GM21576 (cell line): ENCODE data around the gene SLC22A12.

ENCODE experiments used
- ATAC-seq: cut with Tn5 transposase; IDR thresholded peaks from one replicate; pipeline ENCODE4 v1.9.1; 2021; ENCODE audit warnings: mild to moderate bottlenecking, moderate library complexity; ENCODE audit not compliant: unreplicated experiment

The SLC22A12 gene

DNA sequence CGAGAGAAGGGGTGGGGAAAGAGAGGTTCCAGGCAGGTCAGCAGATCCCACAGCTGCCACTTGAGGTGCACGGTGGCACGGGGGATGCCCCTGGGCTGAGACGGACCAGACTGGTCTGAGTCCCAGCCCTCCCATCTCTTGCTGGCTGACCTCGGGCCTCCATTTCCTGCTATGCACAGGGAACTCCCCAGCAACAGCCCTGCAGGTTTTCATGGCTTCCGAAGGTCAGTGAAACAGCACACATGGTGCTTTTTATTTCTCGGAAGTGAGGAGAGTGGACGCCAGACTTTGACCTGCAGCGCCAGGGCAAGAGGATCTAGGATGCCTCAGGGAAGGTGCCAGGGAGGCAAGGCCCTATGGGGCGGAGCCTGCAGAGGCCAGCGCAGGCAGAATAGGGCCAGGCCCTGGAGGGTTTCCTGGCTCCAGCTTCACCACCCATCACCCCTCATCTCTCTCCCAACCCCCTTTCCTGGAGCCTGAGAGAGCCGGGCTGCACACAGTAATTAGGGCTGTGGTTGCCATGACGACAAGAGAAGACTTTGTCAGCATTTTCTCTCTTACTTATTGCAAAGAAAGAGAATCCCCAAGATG lies 29.5 kb downstream of the SLC22A12 start:
- ATAC-seq, result no peak

DNA sequence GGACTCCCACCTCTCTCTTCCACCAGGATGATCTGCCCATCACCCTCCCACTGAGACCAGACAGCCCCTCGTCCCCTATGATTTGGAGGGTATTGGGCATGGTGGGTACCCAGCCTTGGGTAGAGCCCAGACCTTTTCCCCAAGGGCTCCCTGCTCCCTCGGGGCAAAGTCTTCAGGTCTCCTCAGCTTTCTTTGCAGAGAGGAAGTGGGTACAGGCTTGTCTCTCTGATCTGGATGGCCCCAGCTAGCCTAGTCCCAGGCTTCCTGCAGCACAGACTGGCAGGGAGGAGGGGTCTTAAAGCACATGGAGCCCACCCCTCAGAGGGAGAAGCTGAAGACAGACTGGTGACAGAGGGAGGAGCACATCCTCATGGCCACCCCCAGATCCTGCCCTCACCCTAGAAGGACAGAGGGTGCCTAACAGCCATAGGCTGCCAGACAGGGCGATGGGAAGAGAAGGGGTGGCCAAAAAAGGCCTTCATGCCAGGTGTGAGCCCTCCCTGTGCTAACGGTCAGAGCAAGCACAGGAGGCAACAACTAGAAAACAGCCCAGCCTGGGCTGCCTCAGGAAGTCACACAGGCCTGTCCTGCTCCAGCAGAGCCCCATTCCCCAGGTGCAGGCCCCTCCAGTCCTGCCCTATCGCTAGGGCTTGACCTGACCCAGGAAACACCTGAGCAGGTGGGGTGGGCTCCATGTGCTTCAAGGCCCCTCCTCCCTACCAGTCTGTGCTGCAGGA lies 30.4 kb downstream of the SLC22A12 start:
- no peak for ATAC-seq

DNA sequence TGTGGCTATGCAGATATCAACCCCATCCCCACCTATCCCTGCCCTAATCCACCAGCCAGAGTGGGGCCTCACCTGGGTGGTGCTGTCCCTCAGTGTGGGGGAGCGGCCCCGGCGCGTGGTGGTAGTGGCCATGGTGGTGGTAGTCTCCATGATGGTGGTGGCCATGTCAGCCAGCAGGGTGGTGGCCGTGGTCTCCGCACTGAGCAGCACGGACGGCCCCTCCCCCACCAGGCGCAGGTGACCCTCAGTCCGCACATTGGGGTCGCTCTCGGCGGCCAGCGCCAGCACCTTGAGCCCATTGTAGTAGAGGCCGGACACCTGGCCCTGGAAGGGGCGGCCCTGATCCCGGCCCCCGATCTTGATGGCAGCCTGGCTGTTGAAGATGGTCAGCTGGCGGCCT lies 31.7 kb downstream of the SLC22A12 start:
- no peak for ATAC-seq

DNA sequence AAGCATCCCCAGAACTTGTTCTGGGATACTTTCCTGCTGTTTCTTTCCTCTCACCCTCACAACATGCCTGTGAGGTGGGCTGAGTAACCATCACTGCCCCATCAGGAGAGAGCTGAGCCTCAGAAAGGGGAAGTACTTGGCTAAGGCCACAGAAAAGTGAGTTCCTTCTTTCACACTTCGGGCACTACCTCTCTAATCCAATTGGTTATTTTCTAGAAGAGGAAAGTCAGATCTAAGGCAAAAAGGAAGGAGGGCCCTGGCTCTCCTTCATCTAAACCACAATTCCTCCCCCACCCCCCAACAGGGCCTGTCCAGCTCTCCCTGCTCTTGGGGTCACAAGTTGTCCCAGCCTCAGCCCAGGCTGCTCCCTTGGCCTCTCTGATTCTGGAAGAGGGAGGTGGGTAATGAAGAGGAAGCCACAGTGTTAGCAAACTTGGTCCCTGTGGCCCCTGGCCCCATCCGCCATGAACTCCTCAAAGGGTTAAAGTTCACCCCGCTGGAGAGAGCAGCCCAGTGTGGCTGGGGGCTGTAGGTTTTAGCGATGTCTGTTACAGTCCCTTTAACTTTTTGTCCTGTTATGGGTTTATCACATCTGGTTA lies 34.0 kb downstream of the SLC22A12 start:
- no peak for ATAC-seq

DNA sequence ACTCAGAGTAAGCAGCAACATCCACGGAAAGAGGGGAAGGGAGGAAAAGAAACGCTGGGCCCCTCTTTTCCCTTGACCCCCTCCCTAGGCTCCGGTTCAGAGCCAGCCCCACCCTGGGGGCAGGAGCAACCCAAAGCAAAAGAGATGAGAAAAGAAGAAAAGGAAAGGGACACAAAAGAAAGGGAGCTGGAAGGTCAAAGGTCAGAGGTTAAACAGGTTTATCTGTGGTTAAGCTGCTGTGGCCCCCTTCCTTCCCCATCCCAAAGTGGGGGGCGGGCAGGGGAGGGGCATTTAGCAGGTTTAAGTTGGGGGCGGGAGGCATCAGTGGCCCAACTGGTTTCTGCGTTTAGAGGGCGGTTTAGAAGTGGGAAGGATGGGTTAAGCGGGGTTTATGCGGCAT lies 35.6 kb downstream of the SLC22A12 start:
- ATAC-seq, result no peak

DNA sequence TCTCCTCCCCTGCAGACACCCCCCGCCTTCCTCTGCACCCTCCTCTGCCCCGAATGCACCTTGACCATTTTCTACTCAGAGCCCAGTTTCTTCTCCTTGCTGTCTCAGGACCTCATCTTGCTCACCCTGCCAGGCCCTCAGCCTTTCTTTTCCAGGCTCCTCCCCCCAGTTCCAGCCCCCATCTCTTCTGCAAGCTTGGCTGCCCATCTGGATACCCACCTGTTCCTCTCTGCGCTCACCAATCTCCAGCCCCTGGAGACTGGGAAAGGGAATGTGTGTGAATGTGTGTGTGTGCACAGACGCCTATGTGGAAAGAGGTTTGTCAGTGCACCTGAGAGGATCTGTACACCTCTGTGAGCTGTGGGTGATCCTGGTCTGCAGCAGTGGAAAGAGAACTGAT lies 36.4 kb downstream of the SLC22A12 start:
- ATAC-seq, result no peak

DNA sequence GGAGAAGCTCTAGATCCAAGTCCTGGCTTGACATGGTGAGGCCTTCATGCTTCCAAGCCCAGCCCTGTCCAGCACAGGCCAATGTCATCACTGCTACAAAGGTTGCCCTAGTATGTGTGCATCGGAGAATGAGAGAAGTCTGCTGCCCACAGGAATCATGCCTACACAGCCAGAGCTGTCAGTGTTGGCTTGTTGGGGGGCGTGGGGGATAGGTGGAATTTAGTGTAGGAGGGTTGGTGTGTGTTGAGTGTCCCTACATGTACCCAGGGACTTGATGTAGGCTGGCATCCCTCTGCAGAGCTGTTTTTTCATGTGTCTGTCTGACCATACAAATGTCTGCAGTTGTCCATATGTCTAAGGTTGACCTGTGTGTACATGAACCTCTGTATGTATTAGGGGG lies 37.6 kb downstream of the SLC22A12 start:
- ATAC-seq, result no peak

DNA sequence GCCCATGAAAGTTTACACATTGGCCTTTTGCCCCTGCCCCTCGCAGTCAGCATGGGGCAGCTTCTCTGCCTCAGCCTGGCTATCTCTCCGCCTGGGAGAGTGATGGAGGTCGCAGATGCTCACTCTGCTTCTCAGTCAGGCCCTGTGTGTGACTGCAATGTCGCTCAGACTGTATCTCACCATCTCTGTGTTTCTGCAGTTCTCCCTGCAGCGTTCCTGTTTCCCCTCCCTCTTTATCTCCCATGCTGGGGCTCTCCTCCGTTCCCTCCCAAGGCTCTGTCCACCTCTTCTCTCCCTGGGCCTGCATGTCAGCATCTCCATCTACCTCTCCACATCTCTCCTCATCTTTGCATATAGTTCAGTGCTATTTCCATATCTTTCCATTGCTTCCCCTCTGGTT lies 38.1 kb downstream of the SLC22A12 start:
- ATAC-seq, result no peak

DNA sequence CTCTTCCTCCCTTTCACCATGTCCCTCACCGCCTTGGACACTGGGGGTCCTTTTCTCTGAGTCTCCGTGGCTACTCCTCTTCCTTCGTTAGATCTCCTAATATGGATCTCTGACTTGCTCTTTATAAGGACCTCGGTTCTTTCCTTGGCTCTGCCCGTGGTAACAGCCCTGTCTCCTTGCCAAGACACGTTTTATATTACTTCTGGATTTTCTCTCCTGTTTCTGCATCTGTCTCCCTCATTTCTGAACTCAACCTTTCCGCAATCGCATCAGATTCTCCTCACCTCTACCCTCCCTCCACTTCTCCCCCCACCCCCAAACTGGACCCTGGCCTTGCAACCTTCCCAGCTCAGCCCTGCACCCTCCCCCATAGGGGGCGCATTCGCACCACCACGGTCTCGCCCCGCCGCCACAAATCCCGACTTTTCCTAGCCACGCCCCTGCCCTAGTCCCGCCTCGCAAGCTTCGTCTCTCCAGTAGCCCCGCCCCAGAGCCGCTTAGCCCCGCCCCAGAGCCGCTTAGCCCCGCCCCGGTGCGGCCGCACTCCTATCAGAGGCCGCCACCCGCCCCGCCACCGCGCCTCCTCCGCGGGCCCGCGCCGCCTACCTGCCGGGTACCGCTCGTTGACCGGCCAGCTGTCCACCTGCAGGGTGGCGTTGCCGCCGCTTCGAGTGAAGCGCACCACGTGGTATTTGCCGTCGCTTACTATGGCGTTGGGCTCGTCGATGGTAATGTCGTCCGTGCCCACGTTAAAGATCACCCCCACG lies 39.0 kb downstream of the SLC22A12 start:
- no peak for ATAC-seq

DNA sequence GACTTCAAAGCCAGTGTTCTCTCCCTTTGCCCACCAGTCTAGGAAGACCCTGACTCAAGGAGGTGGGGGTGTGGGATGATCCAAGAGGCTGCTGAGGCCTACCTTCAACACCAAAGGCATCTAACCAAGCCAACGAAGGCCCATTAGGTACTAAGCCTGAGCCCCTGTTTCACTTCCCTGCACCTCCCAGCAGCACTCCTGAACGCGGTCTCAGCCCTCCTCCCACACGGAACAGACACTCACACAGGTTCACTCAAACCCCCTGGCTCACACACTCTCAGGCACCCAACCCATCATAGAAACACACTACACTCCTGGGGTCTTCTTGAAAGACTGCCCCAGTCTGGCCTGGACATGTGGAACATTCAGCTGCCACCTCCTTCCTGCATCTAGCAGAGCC lies 40.7 kb downstream of the SLC22A12 start:
- no peak for ATAC-seq

DNA sequence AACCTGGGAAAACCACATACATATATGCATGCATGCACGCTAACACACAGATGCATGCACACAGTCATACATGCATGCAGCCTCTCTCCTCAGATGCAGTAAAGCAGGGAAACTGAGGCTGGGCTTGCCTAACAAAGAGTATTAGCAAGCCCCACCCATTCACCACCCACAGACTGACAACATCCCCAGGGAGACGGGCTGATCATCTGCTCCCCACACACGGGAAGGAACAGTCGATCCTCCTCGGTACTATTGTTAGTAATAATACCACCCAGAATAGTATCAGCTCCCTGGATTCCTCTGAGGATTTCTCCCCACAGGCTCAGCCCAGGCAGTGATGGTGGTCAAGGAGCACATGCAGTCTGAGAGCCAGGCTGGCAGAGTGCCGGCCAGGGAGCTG lies 41.2 kb downstream of the SLC22A12 start:
- no peak for ATAC-seq

DNA sequence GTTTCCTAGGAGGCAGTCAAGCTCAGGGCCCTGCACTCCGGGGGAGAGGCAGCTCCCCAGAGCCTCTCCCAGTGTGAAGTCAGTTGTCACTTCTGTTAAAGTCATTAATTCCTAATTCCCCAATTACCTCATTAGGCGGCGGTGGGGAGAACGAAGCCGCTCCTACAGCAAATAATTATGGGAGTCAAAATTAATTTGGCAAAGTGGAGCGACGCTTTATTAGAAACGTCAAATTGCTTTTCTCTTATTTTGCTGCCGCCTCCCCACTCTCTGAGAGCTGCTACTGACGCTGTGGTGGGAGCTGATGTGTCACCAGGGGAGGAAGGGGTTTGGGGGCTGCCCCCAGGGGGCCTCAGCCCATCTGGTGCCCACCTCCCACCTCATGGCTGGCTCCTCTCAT lies 41.6 kb downstream of the SLC22A12 start:
- ATAC-seq, result no peak

DNA sequence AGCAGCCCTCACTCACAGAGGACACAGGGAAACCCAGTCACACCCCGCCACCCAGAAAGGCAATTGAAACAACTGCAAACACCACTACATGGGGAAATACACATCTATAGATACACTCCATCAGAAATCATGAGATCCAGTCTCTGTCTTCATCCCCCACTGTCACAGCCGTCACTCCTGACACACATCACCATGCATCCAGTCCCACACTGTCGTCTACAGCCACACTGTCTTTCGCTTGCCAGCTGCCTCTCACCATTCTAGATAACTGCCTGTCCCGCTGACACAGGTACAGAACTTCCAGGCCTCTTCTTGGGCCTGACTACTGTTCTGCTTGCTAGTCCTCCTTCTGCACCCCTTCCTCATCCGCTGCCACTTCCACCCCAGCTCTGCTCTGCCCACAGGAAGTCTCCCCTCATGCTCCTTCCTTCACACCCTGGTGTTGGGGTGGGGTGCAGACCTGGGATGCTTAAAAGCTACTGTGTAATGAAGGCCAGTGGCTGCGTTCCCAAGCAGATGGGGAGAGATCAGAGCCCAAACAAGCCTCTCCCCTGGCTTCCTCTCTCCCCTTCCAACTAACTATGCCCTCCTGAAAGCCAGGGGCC lies 42.6 kb downstream of the SLC22A12 start:
- ATAC-seq, result no peak

DNA sequence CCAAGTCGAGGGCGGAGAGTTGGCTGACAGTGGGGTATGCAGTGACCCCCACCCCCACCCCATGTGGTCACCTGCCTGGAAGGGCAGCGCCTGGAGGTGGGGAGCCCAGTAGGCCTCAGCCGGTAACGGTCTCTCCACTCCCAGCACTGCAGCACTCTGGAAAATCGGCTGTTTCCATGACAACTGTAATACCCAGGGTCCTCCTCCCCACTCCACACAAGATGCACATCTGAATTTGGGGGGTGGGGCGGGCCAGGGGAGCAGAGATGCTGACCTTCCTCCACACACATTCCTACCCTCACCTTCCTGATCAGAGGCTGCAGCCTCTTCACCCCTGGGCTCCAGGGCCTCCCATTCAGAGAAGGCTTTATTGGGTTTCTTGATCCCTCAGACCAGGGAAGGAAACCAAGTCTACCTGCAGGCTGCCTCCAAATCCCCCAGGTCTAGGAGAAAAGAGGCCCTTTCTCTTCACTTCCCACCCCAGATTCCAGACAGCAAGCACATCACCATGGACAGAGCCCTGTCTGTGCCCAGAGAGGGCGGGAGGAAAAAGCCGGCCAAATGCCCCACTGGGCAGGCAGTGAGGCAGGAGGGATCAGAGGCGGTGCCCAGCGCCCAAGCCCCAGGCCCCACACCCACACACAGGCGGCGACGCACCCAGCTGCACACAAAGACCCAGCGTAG lies 46.5 kb downstream of the SLC22A12 start:
- ATAC-seq, result no peak

DNA sequence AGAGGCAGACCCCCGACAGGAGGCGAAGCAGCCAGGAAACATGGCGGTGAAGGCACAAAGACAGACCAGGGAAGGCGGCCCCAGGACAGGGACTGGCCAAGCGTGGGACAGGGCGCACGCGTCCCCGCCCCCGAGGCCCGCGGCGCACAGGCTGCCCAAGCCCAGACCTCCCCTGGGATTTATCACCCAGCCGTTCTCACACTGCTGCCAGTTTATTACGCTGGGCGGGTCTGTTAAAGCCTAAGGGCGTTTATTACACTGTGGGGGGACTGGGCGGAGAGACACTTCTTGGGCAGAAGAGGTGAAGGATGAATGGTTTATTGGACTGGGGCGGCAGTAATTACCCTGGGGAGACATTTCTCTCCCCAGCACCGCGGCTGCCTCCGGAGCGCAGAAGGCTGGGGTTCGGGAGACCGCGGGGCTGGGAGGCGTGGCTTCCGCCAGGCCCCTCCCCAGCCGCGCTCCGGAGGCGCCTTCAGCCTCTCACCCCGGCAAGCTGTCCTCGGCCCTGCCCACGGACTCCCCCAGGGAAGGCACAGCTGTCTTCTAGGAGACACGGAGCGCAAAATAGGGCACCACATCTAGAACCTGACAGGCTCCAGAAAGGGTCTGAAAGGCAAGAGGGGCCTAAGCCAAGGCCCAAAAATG lies 47.1 kb downstream of the SLC22A12 start:
- no peak for ATAC-seq

DNA sequence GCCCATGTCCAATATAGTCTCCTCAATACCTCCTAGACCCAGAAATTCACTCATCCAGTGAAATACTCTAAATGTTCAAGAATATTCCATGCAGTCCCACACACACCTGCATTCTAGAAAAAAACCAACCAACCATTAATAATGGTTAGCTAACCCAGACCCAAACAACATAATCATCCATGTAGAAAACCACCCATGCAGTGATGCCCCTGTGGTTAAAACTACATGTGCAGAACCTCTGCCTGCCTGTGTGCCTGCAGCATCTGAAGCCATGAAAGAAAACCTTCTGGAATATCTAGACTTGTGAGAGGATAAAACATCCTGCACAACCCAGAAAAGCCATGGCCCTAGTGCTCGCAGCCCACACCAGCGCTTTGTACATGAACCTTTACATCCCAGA lies 47.8 kb downstream of the SLC22A12 start:
- no peak for ATAC-seq

DNA sequence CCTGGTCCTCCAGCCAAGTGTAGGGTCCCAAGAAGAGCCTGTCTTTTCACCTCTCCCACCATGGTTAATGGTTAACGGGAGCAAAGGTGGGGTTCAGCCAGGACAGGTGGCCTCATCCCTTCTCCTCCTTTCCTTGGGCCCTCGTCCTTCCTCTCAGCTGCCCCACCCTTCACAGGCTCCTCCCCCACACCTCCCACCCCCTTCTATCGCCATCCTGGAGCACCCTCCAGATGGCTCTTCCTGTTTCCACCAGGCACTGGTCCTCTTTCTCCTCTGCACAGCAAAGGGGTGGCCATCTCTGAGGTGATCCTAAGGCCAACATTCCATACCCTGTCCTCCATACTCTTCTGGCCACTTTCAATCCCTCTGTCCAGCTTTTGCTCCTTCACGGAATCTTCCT lies 48.9 kb downstream of the SLC22A12 start:
- no peak for ATAC-seq

DNA sequence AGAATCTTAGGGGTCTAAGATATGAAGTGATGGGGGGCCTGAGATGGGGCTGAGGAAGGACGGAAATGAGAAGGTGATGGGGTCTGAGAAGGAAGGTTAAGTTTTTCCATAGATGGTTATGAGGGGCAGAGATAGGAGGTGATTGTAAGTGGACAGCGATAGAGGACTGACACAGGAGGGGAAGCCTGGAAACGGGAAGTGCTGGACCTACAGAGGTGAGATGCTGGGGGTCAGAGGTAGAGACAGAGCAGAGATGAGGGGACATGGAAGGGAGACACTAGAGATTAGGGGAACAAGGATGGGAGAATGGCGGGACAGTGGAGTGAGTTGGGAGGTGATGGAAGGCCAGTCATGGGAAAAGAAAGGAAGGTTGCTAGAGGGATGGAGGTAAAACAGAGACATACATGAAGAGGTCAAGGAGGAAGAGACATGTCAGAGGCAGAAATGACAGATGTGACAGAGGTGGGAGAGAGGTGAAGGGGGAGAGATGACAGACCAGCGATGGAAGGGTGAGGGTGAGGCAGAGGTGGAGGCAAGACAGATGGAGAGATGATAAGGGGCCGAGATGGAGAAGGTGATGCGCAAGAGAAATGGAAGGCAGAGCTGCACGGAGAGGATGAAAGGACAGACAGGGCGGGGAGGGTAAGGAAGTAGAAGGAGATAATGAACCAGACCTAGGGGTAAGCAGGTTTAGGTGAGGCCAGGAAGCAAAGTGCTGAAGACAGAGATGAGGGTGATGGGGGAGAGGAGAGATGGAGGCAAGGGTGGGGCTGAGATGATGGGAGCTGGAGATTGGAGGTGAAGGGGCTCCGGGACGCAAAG lies 50.8 kb downstream of the SLC22A12 start:
- ATAC-seq, result no peak

DNA sequence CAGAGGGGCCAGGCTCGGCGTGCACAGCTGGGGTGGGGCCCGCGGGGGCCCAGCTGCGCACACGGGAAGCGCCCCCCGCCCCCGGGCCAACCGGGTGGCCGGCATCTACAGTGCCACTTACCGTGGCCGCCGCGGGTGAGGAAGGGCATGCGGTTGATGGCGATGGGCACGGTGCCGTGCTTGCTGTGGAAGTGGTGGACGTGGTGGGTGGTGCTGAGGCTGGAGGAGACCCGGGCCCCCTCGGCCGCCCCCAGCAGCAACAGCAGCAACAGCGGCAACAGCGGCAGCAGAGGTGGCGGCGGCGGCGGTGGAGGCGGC lies 51.4 kb downstream of the SLC22A12 start:
- ATAC-seq, result no peak

DNA sequence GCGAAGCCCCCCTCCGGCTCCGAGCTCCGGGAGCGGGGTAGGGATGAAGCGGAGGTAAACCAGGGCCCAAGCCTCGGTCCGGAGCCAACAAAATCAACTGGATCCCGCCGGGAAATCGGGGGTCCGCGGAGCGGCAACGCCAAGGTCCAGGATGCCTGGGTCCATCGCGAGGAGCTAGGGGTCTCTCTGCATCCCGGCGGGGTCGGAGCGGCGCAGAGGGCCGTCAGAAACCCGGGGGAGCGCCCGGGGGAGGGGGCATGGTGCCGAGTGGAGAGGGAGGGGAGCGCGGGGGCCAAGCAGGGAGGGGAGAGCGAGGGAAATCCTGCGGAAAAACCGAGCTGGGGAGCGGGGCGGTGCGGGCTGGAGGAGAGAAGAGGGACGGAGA lies 51.8 kb downstream of the SLC22A12 start:
- no peak for ATAC-seq
